Measurements from ENCODE around the gene MX2.
A peak's percentile ranks its signal among the peaks of the same experiment; 100 is the strongest.

MX2 gene

GRCh38 chr21:41444703-41445464, 83.1 kb downstream of the MX2 start:
- no peak for DNase-seq

- DNase-seq, result no peak
Observed at GRCh38 chr21:41445465-41445862, 83.6 kb downstream of the MX2 start.

GRCh38 chr21:41446586-41446985, 84.8 kb downstream of the MX2 start:
- DNase-seq, result peak; percentile 82

DNA sequence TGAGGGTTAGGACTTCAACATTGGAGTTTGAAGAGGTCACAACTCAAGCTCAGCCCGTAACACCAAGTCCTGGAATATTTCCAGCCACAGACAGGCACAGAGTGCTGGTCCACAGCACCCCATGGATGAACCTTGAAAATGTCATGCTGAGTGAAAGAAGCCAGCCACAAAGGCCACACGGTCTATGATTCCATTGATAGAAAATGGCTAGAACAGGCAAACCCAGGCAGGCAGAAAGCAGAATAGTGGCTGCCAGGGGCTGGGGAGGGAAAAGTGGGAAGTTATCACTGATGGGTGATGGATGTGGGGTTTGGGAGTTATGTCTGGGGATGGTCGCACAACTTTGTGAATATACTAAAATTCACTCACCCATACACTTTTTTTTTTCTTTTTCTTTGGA, 85.5 kb downstream of the MX2 start:
- DNase-seq, result no peak

- no peak for DNase-seq
Observed at GRCh38 chr21:41449613-41450012, 87.8 kb downstream of the MX2 start.

- no peak for DNase-seq
Observed at GRCh38 chr21:41451753-41452676, 90.2 kb downstream of the MX2 start.

DNA sequence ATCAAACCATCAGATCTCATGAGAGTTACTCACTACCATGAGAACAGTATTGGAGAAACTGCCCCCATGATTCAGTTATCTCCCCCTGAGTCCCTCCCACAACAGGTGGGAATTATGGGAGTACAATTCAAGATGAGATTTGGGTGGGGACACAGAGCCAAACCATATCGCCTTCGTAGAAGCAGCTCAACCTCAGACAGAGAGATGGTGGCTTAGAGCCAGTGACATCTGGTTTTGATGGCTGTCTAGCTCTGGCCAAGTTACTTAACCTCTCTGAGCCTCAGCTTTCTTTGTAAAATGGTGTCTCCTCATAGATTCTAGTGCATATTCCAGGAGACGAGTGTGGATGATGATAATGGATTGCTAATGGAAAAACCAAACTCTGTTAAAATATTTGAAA, 91.4 kb downstream of the MX2 start:
- no peak for DNase-seq

DNA sequence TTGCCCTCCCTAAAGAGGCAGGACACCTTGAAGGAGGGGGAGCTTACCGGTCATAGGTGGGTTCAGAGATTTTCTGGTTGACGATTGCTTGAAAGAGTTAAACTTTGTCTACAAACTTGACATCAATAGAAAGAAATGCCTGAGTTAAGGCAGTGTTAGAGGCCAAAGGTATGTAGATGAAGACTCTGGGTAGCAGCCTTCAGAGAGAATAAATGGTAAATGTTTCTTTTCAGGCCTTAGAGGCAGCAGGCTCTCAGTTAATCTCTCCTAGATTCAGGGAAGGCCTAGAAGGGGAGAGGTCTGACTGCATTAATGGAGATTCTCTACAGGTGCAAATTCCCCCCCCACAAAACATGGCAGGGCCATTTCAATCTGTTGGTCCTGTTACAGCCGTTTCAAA, 91.9 kb downstream of the MX2 start:
- DNase-seq, result no peak

- peak; percentile 21 for DNase-seq
Observed at GRCh38 chr21:41458121-41458520, 96.3 kb downstream of the MX2 start.

DNA sequence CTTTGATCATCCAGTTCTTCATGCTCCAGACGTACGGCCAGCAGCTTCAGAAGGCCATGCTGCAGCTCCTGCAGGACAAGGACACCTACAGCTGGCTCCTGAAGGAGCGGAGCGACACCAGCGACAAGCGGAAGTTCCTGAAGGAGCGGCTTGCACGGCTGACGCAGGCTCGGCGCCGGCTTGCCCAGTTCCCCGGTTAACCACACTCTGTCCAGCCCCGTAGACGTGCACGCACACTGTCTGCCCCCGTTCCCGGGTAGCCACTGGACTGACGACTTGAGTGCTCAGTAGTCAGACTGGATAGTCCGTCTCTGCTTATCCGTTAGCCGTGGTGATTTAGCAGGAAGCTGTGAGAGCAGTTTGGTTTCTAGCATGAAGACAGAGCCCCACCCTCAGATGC, 96.7 kb downstream of the MX2 start:
- DNase-seq, result no peak

Measured in fibroblast of skin of right quadriceps (primary cell).